WERI-Rb-1 (cell line): Measurements from ENCODE around the gene IGSF3.

ENCODE experiments used
- DNase-seq: peaks from one replicate; pipeline ENCODE4 v3.0.0-alpha.2; 2020
- H3K27ac ChIP-seq: fragments of 250-450 bp; sonication (Bioruptor Pico); 2 replicates; pipeline ENCODE4 v1.5.1; 2020; ENCODE audit warnings: mild to moderate bottlenecking, moderate library complexity
- H3K27me3 ChIP-seq: fragments of 250-450 bp; sonication (Bioruptor Pico); 2 replicates; pipeline ENCODE4 v1.5.1; 2021; ENCODE audit warnings: mild to moderate bottlenecking, low read depth, moderate library complexity; ENCODE audit not compliant: insufficient read depth, severe bottlenecking
- H3K36me3 ChIP-seq: fragments of 250-450 bp; sonication (Bioruptor Pico); 2 replicates; pipeline ENCODE4 v1.5.1; 2020; ENCODE audit warnings: mild to moderate bottlenecking, moderate library complexity
- H3K4me3 ChIP-seq: 2 replicates; pipeline ENCODE4 v1.5.1; 2011; ENCODE audit warnings: low read depth, mild to moderate bottlenecking, control low read depth, low read length
- H3K9me3 ChIP-seq: fragments of 250-450 bp; sonication (Bioruptor Pico); 2 replicates; pipeline ENCODE4 v1.5.1; 2021; ENCODE audit warnings: mild to moderate bottlenecking, moderate library complexity; ENCODE audit not compliant: severe bottlenecking
- CTCF ChIP-seq: IDR thresholded peaks from 2 replicates; pipeline ENCODE4 v1.5.1; 2011; ENCODE audit warnings: low read depth, mild to moderate bottlenecking, control low read depth, inconsistent platforms, low read length

IGSF3 gene

GRCh38 chr1:116704278-116704677 is 36.7 kb upstream of the IGSF3 start:
- no peak for TF ChIP-seq CTCF
- no peaks in the 10 kb centered on the region for H3K9me3 ChIP-seq
- no peak overlapping the region for H3K4me3 ChIP-seq
- no peaks in the 10 kb centered on the region for H3K27me3 ChIP-seq
- H3K27ac ChIP-seq, result no peak overlapping the region
- H3K36me3 ChIP-seq, result no peaks in the 10 kb centered on the region
- DNase-seq, result no peak

GRCh38 chr1:116699605-116700004 is 32.1 kb upstream of the IGSF3 start:
- no peaks in the 10 kb centered on the region for H3K27me3 ChIP-seq
- no peak for DNase-seq
- TF ChIP-seq CTCF, result no peak
- H3K4me3 ChIP-seq, result no peak overlapping the region
- no peaks in the 10 kb centered on the region for H3K36me3 ChIP-seq
- no peaks in the 10 kb centered on the region for H3K9me3 ChIP-seq
- no peak overlapping the region for H3K27ac ChIP-seq

GRCh38 chr1:116698244-116698595 is 30.7 kb upstream of the IGSF3 start:
- no peak for DNase-seq
- H3K36me3 ChIP-seq, result no peaks in the 10 kb centered on the region
- no peak overlapping the region for H3K27ac ChIP-seq
- H3K4me3 ChIP-seq, result no peak overlapping the region
- no peaks in the 10 kb centered on the region for H3K9me3 ChIP-seq
- H3K27me3 ChIP-seq, result no peaks in the 10 kb centered on the region
- TF ChIP-seq CTCF, result no peak

- peak overlapping the region; percentile 5; the same call in 1 of the 2 replicates for H3K4me3 ChIP-seq
- no peak for TF ChIP-seq CTCF
- H3K27ac ChIP-seq, result no peak overlapping the region
- no peaks in the 10 kb centered on the region for H3K36me3 ChIP-seq
- no peaks in the 10 kb centered on the region for H3K27me3 ChIP-seq
- H3K9me3 ChIP-seq, result no peaks in the 10 kb centered on the region
- DNase-seq, result no peak
Measured at GRCh38 chr1:116697548-116698243, 30.2 kb upstream of the IGSF3 start.

- no peak overlapping the region for H3K27ac ChIP-seq
- no peaks in the 10 kb centered on the region for H3K36me3 ChIP-seq
- no peak for TF ChIP-seq CTCF
- DNase-seq, result no peak
- H3K9me3 ChIP-seq, result no peaks in the 10 kb centered on the region
- H3K27me3 ChIP-seq, result no peaks in the 10 kb centered on the region
- H3K4me3 ChIP-seq, result no peak overlapping the region
Measured at GRCh38 chr1:116694524-116694923, 27.0 kb upstream of the IGSF3 start.

- TF ChIP-seq CTCF, result no peak
- Histone ChIP-seq H3K36me3 (no peaks in the 10 kb centered on the region), H3K4me3 (no peak overlapping the region), H3K27me3 (no peaks in the 10 kb centered on the region), H3K9me3 (no peaks in the 10 kb centered on the region), H3K27ac (no peak overlapping the region)
- DNase-seq, result no peak
Measured at GRCh38 chr1:116693759-116694480, 26.4 kb upstream of the IGSF3 start.
